Glomerular visceral epithelial cell (primary cell): ENCODE results near the gene NME1.

ENCODE experiments used
- DNase-seq: peaks from one replicate; pipeline ENCODE4 v3.0.0-alpha.2; 2016; ENCODE audit errors: extremely low spot score

The NME1 gene

GRCh38 chr17:51189162-51189561, 35.8 kb downstream of the NME1 start:
- no peak for DNase-seq

- DNase-seq, result no peak
Measured at GRCh38 chr17:51189628-51190027, 36.3 kb downstream of the NME1 start.

- DNase-seq, result no peak
Measured at GRCh38 chr17:51191895-51192294, 38.5 kb downstream of the NME1 start.

- DNase-seq, result no peak
Measured at GRCh38 chr17:51197754-51198153, 44.4 kb downstream of the NME1 start.

- no peak for DNase-seq
Measured at GRCh38 chr17:51200295-51200694, 46.9 kb downstream of the NME1 start.

GRCh38 chr17:51200846-51201245, 47.5 kb downstream of the NME1 start:
- no peak for DNase-seq

- DNase-seq, result no peak
Measured at GRCh38 chr17:51203838-51204237, 50.5 kb downstream of the NME1 start.
